GM19395 (cell line): ENCODE results near the gene CDR2L.
"Not testable (repeated sequence)": the region's sequence is repeated elsewhere in the genome, so short reads cannot be mapped to it uniquely, and the experiment has no call there.

ENCODE experiments used
- ATAC-seq: cut with Tn5 transposase; IDR thresholded peaks from one replicate; pipeline ENCODE4 v1.9.1; 2021; ENCODE audit warnings: mild to moderate bottlenecking, moderate library complexity; ENCODE audit not compliant: unreplicated experiment

Gene CDR2L

GRCh38 chr17:74959826-74960515 is 27.5 kb upstream of the CDR2L start:
- no peak for ATAC-seq

- ATAC-seq, result no peak
These were observed 26.7 kb upstream of the CDR2L start for GRCh38 chr17:74960570-74961342.

DNA sequence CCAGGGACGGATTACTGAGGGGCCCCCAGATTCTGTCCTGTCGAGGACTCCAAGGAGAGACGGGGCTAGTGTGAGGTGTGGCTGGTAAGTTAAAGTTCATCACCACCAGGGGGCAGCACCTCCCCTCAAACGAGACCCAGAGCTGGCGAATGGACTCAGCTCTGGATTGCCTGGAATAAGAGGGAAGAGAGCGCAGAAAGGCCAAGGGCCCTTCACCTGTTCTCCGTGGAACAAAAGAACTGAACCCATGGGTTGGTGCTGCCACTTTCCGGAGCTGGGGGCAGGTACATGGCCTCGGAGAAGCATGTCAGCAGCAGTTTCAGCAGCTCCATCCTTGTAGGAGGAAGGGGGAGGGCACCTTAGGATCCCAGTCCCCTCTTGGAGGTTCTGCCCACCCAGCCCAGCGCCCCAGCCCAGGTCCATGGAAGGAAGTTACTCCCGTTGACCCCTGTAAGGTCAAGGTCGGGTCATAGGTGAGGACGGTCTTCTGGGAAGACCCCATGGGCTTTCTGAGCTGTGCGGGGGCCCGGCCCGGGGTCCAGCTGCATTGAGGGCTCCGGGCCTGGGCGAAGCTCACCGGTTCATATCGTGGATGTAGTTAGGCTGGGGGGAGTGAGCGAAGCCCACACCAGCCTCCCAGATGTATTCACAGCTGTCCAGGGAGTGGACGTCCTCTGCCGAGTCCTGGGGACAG is 25.6 kb upstream of the CDR2L start:
- ATAC-seq, result no peak

- no peak for ATAC-seq
These were observed 24.6 kb upstream of the CDR2L start for GRCh38 chr17:74962622-74963394.

GRCh38 chr17:74963656-74964055 is 23.8 kb upstream of the CDR2L start:
- no peak for ATAC-seq

GRCh38 chr17:74964246-74964761 is 23.1 kb upstream of the CDR2L start:
- no peak for ATAC-seq

DNA sequence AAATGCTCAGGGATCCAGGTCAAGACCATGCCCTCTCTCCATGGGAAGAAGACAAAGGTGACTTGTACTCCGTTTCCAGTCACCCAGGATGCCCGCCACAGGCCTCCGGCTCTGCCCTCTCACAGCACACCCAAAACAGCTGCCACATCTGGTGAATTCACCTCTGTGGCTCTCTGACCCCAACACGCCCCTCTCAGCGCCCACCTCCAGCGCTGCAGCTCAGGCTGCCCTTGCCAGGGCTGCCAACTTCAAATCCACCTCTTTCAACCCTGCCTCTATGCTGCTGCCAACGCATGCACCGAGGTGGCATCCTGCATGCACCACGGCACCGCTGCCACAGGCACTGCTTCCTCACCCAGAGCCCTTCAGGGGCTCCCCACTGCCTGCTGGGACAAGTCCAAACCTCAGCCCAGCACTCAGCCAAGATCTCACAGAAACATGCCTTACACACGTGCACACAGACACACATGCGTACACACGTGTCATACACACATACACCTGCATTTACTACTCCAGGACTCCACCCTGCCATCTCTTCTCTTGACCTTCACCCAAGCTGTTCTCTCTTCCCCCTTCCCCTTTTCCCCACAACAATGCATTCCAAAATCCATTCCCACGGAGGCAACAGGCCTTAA is 22.3 kb upstream of the CDR2L start:
- no peak for ATAC-seq

DNA sequence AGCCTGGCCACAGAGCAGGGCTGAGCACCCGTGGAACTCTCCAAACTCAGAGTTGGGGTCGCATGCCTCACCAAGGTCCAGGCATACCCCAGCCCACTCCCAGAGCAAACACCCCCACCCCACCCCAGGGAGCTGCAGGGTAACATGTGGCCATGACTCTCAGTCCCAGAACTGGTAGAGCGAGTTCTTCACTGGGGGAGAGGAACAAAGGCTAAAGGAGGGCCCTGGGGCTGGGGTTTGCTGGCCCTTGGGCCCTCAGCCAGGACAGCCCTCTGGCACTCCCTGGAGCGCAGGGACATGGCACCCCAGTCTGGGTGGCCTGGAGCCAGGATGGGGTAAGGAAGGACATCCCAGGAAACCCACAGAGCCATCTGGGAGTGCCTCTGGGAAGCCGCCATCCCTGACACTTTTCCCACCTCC is 19.1 kb upstream of the CDR2L start:
- ATAC-seq, result no peak

- not testable (repeated sequence) for ATAC-seq
These were observed 17.9 kb upstream of the CDR2L start for GRCh38 chr17:74969501-74969900.

GRCh38 chr17:74970395-74970794 is 17.0 kb upstream of the CDR2L start:
- ATAC-seq, result no peak

DNA sequence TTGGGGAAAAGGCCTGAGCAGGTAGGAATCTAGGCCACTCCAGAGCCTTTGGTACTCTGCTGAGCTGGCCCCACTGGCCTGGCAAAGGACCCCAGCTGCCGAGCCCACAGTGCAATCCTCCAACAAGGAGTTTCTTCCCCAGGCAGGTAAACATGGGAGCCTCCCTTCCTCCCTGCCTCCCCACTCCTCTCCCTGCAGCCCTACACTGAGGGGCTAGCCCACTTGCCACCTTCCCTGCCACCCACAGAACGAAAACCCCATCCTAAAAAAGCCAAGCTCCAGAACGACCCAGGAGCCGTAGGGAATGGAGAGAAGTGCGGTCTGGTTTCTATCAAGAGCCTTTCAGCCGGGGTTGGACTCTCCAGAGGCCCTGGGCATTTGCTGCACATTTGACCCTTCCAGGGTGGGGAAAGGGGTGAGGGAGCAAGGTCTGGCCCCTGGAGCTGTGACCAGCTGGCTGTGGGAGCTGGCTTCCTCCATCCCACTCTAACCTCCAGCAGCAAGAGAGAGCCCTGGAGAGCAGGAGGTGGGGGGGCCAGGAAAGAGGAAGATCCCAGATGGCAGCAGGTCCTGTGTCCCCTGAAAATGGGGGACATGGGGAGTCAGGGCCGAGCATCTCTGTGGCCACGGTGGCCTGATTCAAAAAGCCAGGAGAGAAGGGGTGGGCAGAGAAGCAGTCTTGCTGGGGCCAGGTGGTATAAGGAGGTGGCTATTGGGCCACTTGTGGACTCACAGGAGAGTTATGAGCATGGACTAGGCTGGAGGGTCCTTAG is 16.2 kb upstream of the CDR2L start:
- ATAC-seq, result no peak

DNA sequence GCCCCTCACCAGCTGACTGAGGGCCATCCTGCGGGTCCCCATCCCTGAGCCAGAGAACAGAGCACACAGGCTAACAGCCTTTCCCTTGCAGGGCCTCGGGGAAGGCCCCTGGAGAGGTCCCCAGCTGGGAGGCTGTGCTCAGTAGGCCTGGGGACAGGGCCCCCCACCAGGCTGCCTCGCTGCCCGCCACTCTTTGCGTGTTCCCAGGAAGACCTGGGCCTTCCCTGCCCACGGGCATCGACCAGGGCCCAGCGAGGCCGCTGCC is 15.7 kb upstream of the CDR2L start:
- no peak for ATAC-seq

GRCh38 chr17:74972107-74972972 is 15.1 kb upstream of the CDR2L start, which contains the start of gene HID1:
Gene HID1 (minus strand): TSS chr17:74972759. CDS start chr17:74972656, 103 bp downstream.
- no peak for ATAC-seq

DNA sequence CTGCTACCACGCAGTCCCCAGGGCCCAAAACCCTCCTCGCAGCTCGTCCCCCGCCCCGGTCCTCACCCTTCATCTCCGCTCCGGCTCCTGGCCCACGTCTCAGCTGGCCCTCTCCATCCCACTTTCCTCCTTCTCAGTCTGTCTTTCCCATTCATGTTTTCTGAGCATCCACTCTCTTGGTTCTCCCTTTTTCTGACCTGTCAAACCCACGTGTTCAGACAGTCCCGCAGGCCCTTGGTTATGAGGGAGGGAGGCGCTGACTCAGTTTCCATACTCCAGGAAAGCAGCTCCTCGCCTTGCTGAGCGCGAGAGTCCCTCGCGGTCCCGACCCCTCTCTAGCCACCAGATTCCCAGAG is 14.5 kb upstream of the CDR2L start:
- no peak for ATAC-seq

GRCh38 chr17:74975943-74976342 is 11.5 kb upstream of the CDR2L start:
- no peak for ATAC-seq

GRCh38 chr17:74977802-74978201 is 9.6 kb upstream of the CDR2L start:
- no peak for ATAC-seq

GRCh38 chr17:74978240-74978639 is 9.2 kb upstream of the CDR2L start:
- no peak for ATAC-seq

DNA sequence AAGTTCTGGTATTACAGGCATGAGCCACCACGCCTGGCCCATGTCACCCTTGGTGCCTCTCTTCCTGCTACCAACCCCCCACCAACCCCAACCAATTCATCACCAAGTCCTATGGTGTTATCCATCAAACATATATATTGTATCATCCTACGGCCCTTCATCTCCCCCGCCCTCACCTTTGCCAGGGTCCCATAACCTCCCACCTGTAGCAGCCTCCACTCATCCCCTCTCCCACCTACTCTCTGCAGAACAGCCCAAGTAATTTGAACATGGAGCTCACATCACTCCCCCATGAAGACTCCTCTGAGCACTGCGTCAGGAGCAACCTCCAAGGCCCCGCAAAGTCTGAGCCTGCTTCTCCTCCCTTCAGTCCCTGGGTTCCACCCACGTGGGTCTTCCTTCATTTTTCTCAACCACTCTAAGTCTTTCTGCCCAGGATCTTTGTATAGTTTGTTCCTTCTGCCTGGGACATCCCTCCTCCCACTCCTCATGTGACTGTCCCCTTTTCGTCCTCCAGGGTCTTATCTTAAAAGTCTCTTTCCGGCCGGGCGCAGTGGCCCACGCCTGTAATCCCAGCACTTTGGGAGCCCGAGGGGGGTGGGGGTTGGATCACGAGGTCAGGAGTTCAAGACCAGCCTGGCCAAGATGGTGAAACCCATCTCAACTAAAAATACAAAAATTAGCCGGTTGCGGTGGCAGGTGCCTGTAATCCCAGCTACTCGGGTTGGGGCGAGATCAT is 7.9 kb upstream of the CDR2L start:
- no peak for ATAC-seq
